Trophoblast cell (in vitro differentiated cells and primary cell): Measurements from ENCODE around the gene TTC24.

Experiments
- DNase-seq, 2 donors: peaks; one replicate each; pipeline ENCODE4 v3.0.0-alpha.2; 2016
- H2AFZ ChIP-seq: 2 replicates; pipeline ENCODE4 v1.6.1; 2013; ENCODE audit warnings: low read length, moderate library complexity, mild to moderate bottlenecking; ENCODE audit not compliant: insufficient read depth, poor library complexity
- H2AK5ac ChIP-seq: 2 replicates; pipeline ENCODE4 v1.6.1; 2013; ENCODE audit warnings: mild to moderate bottlenecking, low read length
- H2BK120ac ChIP-seq: 2 replicates; pipeline ENCODE4 v1.6.1; 2013; ENCODE audit warnings: low read length, mild to moderate bottlenecking, moderate library complexity; ENCODE audit not compliant: insufficient read depth, poor library complexity
- H2BK12ac ChIP-seq: 2 replicates; pipeline ENCODE4 v1.6.1; 2013; ENCODE audit warnings: mild to moderate bottlenecking, low read length, moderate library complexity
- H2BK5ac ChIP-seq: 2 replicates; pipeline ENCODE4 v1.6.1; 2013; ENCODE audit warnings: low read length, low read depth, moderate library complexity, mild to moderate bottlenecking; ENCODE audit not compliant: poor library complexity
- H3K14ac ChIP-seq: 2 replicates; pipeline ENCODE4 v1.6.1; 2013; ENCODE audit warnings: mild to moderate bottlenecking, low read length
- H3K18ac ChIP-seq: 2 replicates; pipeline ENCODE4 v1.6.1; 2013; ENCODE audit warnings: mild to moderate bottlenecking, low read length
- H3K23ac ChIP-seq: 2 replicates; pipeline ENCODE4 v1.6.1; 2013; ENCODE audit warnings: low read length
- H3K27ac ChIP-seq: 2 replicates; pipeline ENCODE4 v1.5.1; 2013; ENCODE audit warnings: low read depth, mild to moderate bottlenecking, inconsistent platforms, low read length, moderate library complexity
- H3K27me3 ChIP-seq: 2 replicates; pipeline ENCODE4 v1.6.1; 2013; ENCODE audit warnings: inconsistent platforms, mild to moderate bottlenecking, low read length, moderate library complexity; ENCODE audit not compliant: insufficient read depth
- H3K36me3 ChIP-seq, 2 experiments: 1 replicate in 1 of 2; 2 replicates in 1 of 2; pipeline ENCODE4 v1.6.1; 2013; ENCODE audit warnings: low read length in 2 of 2, mild to moderate bottlenecking in 2 of 2, moderate library complexity in 1 of 2; ENCODE audit not compliant: insufficient read depth in 2 of 2, control insufficient read depth in 1 of 2
- H3K4ac ChIP-seq: 2 replicates; pipeline ENCODE4 v1.6.1; 2013; ENCODE audit warnings: low read depth, mild to moderate bottlenecking, low read length, moderate library complexity
- H3K4me1 ChIP-seq, 2 experiments: 1 replicate in 1 of 2; 2 replicates in 1 of 2; pipeline ENCODE4 v1.6.1; 2013; ENCODE audit warnings: low read length in 2 of 2, mild to moderate bottlenecking in 2 of 2, moderate library complexity in 1 of 2; ENCODE audit not compliant: insufficient read depth in 2 of 2, control insufficient read depth in 1 of 2
- H3K4me2 ChIP-seq: 2 replicates; pipeline ENCODE4 v1.6.1; 2013; ENCODE audit warnings: inconsistent platforms, mild to moderate bottlenecking, low read length, moderate library complexity
- H3K4me3 ChIP-seq: 2 replicates; pipeline ENCODE4 v1.5.1; 2013; ENCODE audit warnings: mild to moderate bottlenecking, low read depth, low read length, inconsistent platforms
- H3K79me1 ChIP-seq: one replicate; pipeline ENCODE4 v1.6.1; 2013; ENCODE audit warnings: low read length
- H3K79me2 ChIP-seq: 2 replicates; pipeline ENCODE4 v1.6.1; 2013; ENCODE audit warnings: low read length, mild to moderate bottlenecking; ENCODE audit not compliant: control insufficient read depth, insufficient read depth, poor library complexity
- H3K9ac ChIP-seq: 2 replicates; pipeline ENCODE4 v1.6.1; 2013; ENCODE audit warnings: mild to moderate bottlenecking, low read length
- H3K9me3 ChIP-seq: 2 replicates; pipeline ENCODE4 v1.6.1; 2013; ENCODE audit warnings: low read depth, mild to moderate bottlenecking, control low read depth, inconsistent platforms, low read length; ENCODE audit not compliant: insufficient read depth
- H4K12ac ChIP-seq: 2 replicates; pipeline ENCODE4 v1.6.1; 2013; ENCODE audit warnings: low read depth, mild to moderate bottlenecking, low read length, moderate library complexity
- H4K8ac ChIP-seq: 2 replicates; pipeline ENCODE4 v1.6.1; 2013; ENCODE audit warnings: low read depth, mild to moderate bottlenecking, low read length, moderate library complexity
- H4K91ac ChIP-seq: one replicate; pipeline ENCODE4 v1.6.1; 2013; ENCODE audit warnings: low read depth, mild to moderate bottlenecking, low read length, moderate library complexity
- WGBS: extraction: QIAGEN DNeasy Blood & Tissue Kit; methylation state at CpG from one replicate; pipeline ENCODE4 v1.1.7; 2013; ENCODE audit warnings: missing lambda C conversion rate; ENCODE audit not compliant: insufficient read length, insufficient coverage; ENCODE audit errors: extremely low coverage; 5-methylcytosine and 5-hydroxymethylcytosine counted together

TTC24 gene

GRCh38 chr1:156590326-156591180, 11.0 kb downstream of the TTC24 start:
- Histone ChIP-seq H4K8ac (no peak overlapping the region), H3K27ac (no peak overlapping the region)
- WGBS: no CpG with 5 or more reads among the region's 10 CpGs

GRCh38 chr1:156591181-156591431, 11.6 kb downstream of the TTC24 start:
- WGBS: no CpG with 5 or more reads among the region's 6 CpGs

More at GRCh38 chr1:156590326-156591180, 11.0 kb downstream of the TTC24 start:
- Histone ChIP-seq H3K79me1 (peaks cover 6% of the 10 kb centered on the region), H3K36me3 (peaks cover 21 to 22% of the 10 kb centered on the region in 2 experiments), H3K4ac (no peak overlapping the region), H3K23ac (no peak overlapping the region), H4K12ac (no peak overlapping the region), H3K4me2 (no peak overlapping the region), H3K4me3 (no peak overlapping the region), H3K18ac (no peak overlapping the region), H3K14ac (no peak overlapping the region), H3K4me1 (peaks cover 3 to 8% of the 10 kb centered on the region in 2 experiments), H3K79me2 (peaks cover 6% of the 10 kb centered on the region), H4K91ac (no peak overlapping the region), H3K27me3 (no peaks in the 10 kb centered on the region), H3K9ac (no peak overlapping the region), H2BK12ac (no peak overlapping the region), H3K9me3 (no peaks in the 10 kb centered on the region), H2BK120ac (no peak overlapping the region), H2AK5ac (no peak overlapping the region), H2AFZ (no peak overlapping the region), H2BK5ac (no peak overlapping the region)
- no peak for DNase-seq

GRCh38 chr1:156591432-156592157, 12.1 kb downstream of the TTC24 start, which contains the start of gene NAXE:
TSS of gene NAXE (plus strand) at chr1:156591776. CDS start at chr1:156591805, 29 bp downstream.
- peak within 1 kb of the TSS; percentile 42 for H2BK5ac ChIP-seq
- no peaks in the 10 kb centered on the region for H3K9me3 ChIP-seq
- no peaks in the 10 kb centered on the region for H3K27me3 ChIP-seq
- peak within 1 kb of the TSS; percentile 79 for H3K4me3 ChIP-seq
- peak within 1 kb of the TSS; percentile 91 for H3K18ac ChIP-seq
- peak within 1 kb of the TSS; percentile 82 for H3K9ac ChIP-seq
- H4K8ac ChIP-seq: peak within 1 kb of the TSS; percentile 94
- peaks cover 29 to 32% of the 10 kb centered on the region in 2 experiments for H3K36me3 ChIP-seq
- peaks cover 6% of the 10 kb centered on the region for H3K79me1 ChIP-seq
- peak within 1 kb of the TSS; percentile 39 for H3K27ac ChIP-seq
- H2AK5ac ChIP-seq: peak within 1 kb of the TSS; percentile 16
- H2BK120ac ChIP-seq: peak within 1 kb of the TSS; percentile 65
- WGBS: no CpG with 5 or more reads among the region's 60 CpGs
- peak; percentile 80 to 87 for DNase-seq
- H4K91ac ChIP-seq: peak within 1 kb of the TSS; percentile 65
- H3K4me1 ChIP-seq: peaks cover 3 to 8% of the 10 kb centered on the region in 2 experiments
- peak within 1 kb of the TSS; percentile 86 for H3K14ac ChIP-seq
- H2AFZ ChIP-seq: peak within 1 kb of the TSS; percentile 42
- H3K79me2 ChIP-seq: peaks cover 6% of the 10 kb centered on the region
- no peak within 1 kb of the TSS for H3K23ac ChIP-seq
- H4K12ac ChIP-seq: peak within 1 kb of the TSS; percentile 90
- no peak within 1 kb of the TSS for H2BK12ac ChIP-seq
- peak within 1 kb of the TSS; percentile 30 for H3K4ac ChIP-seq
- peak within 1 kb of the TSS; percentile 93 for H3K4me2 ChIP-seq

More at GRCh38 chr1:156591181-156591431, 11.6 kb downstream of the TTC24 start:
- Histone ChIP-seq H2BK5ac (no peak overlapping the region), H4K12ac (peak overlapping the region; percentile 61), H3K4me1 (peaks cover 3 to 8% of the 10 kb centered on the region in 2 experiments), H2AFZ (no peak overlapping the region), H4K91ac (peak overlapping the region; percentile 59), H2AK5ac (no peak overlapping the region), H3K9me3 (no peaks in the 10 kb centered on the region), H3K14ac (no peak overlapping the region), H3K9ac (peak overlapping the region; percentile 80), H3K4me3 (peak overlapping the region; percentile 72), H3K23ac (no peak overlapping the region), H3K79me1 (peaks cover 6% of the 10 kb centered on the region), H3K27me3 (no peaks in the 10 kb centered on the region), H3K27ac (no peak overlapping the region), H3K36me3 (peaks cover 25 to 28% of the 10 kb centered on the region in 2 experiments), H3K18ac (no peak overlapping the region), H4K8ac (peak overlapping the region; percentile 94), H3K4me2 (peak overlapping the region; percentile 93), H3K4ac (no peak overlapping the region), H2BK12ac (no peak overlapping the region), H3K79me2 (peaks cover 6% of the 10 kb centered on the region), H2BK120ac (no peak overlapping the region)
- no peak for DNase-seq

- Histone ChIP-seq H3K79me2 (peaks cover 6% of the 10 kb centered on the region), H2BK12ac (no peak overlapping the region), H3K4ac (peak overlapping the region; percentile 30), H3K27ac (no peak overlapping the region), H3K4me3 (peak overlapping the region; percentile 79), H3K4me2 (peak overlapping the region; percentile 93), H4K91ac (peak overlapping the region; percentile 65), H3K14ac (peak overlapping the region; percentile 80), H2AFZ (peak overlapping the region; percentile 42), H3K4me1 (peaks cover 3 to 8% of the 10 kb centered on the region in 2 experiments), H3K18ac (peak overlapping the region; percentile 91), H3K79me1 (peaks cover 6% of the 10 kb centered on the region), H3K9me3 (no peaks in the 10 kb centered on the region), H2AK5ac (peak overlapping the region; percentile 16), H4K8ac (peak overlapping the region; percentile 89), H3K36me3 (peaks cover 29 to 37% of the 10 kb centered on the region in 2 experiments), H2BK120ac (no peak overlapping the region), H4K12ac (peak overlapping the region; percentile 90), H3K23ac (no peak overlapping the region), H3K27me3 (no peaks in the 10 kb centered on the region), H3K9ac (peak overlapping the region; percentile 82), H2BK5ac (no peak overlapping the region)
- WGBS: no CpG with 5 or more reads among the region's 16 CpGs
- no peak for DNase-seq
These were observed 12.8 kb downstream of the TTC24 start for GRCh38 chr1:156592158-156592909.
